Astrocyte (in vitro differentiated cells and primary cell): Measurements from ENCODE around the gene ARHGAP26. TPM values are rescaled to one million over a fixed set of nuclear protein-coding genes. Genes with fewer than 3 reads are reported as not detected.

ENCODE experiments used
- DNase-seq: peaks from one replicate; pipeline ENCODE4 v3.0.0-alpha.2; 2010; ENCODE audit warnings: low read depth
- FAIRE-seq: peaks from 2 replicates; lab custom pipeline; 2011; peaks lifted over from hg19 to GRCh38; lab: Jason Lieb, UNC
- H2AFZ ChIP-seq: 2 replicates; pipeline ENCODE4 v1.6.0; 2012; ENCODE audit warnings: low read depth, low read length, inconsistent platforms
- H3K27ac ChIP-seq: 2 replicates; pipeline ENCODE4 v1.5.1; 2011; ENCODE audit warnings: low read depth, low read length, inconsistent platforms
- H3K27me3 ChIP-seq: 2 replicates; pipeline ENCODE4 v1.6.0; 2011; ENCODE audit warnings: low read length, inconsistent platforms; ENCODE audit not compliant: insufficient read depth
- H3K36me3 ChIP-seq: 2 replicates; pipeline ENCODE4 v1.5.1; 2011; ENCODE audit warnings: low read length, inconsistent platforms; ENCODE audit not compliant: insufficient read depth
- H3K4me1 ChIP-seq: 2 replicates; pipeline ENCODE4 v1.5.1; 2011; ENCODE audit warnings: low read length, inconsistent platforms; ENCODE audit not compliant: insufficient read depth
- H3K4me2 ChIP-seq: 2 replicates; pipeline ENCODE4 v1.6.0; 2012; ENCODE audit warnings: low read length, inconsistent platforms
- H3K4me3 ChIP-seq: 2 replicates; pipeline ENCODE4 v1.5.1; 2011; ENCODE audit warnings: low read depth, mild to moderate bottlenecking, low read length, inconsistent platforms; ENCODE audit not compliant: insufficient read depth
- H3K79me2 ChIP-seq: 2 replicates; pipeline ENCODE4 v1.6.0; 2012; ENCODE audit warnings: mild to moderate bottlenecking, low read length, inconsistent platforms; ENCODE audit not compliant: insufficient read depth
- H3K9ac ChIP-seq: 2 replicates; pipeline ENCODE4 v1.6.0; 2012; ENCODE audit warnings: mild to moderate bottlenecking, low read length, inconsistent platforms
- H3K9me3 ChIP-seq: 2 replicates; pipeline ENCODE4 v1.5.1; 2012; ENCODE audit warnings: low read depth, mild to moderate bottlenecking, low read length, inconsistent platforms; ENCODE audit not compliant: insufficient read depth
- H4K20me1 ChIP-seq: 2 replicates; pipeline ENCODE4 v1.6.0; 2012; ENCODE audit warnings: low read length, inconsistent platforms; ENCODE audit not compliant: insufficient read depth
- H3K27ac Mint-ChIP-seq: one replicate; pipeline ENCODE4 v1.8.0; 2021; ENCODE audit warnings: mild to moderate bottlenecking, mixed read lengths; ENCODE audit not compliant: unreplicated experiment
- H3K27me3 Mint-ChIP-seq: one replicate; pipeline ENCODE4 v1.8.0; 2021; ENCODE audit warnings: low read depth, mixed read lengths; ENCODE audit not compliant: unreplicated experiment
- H3K36me3 Mint-ChIP-seq: one replicate; pipeline ENCODE4 v1.8.0; 2021; ENCODE audit warnings: low read depth, mixed read lengths; ENCODE audit not compliant: unreplicated experiment
- H3K4me1 Mint-ChIP-seq: one replicate; pipeline ENCODE4 v1.8.0; 2021; ENCODE audit warnings: low read depth, mixed read lengths; ENCODE audit not compliant: unreplicated experiment
- H3K4me3 Mint-ChIP-seq: one replicate; pipeline ENCODE4 v1.8.0; 2021; ENCODE audit warnings: mild to moderate bottlenecking, moderate library complexity, mixed read lengths; ENCODE audit not compliant: unreplicated experiment
- H3K9me3 Mint-ChIP-seq: one replicate; pipeline ENCODE4 v1.8.0; 2021; ENCODE audit warnings: mild to moderate bottlenecking, mixed read lengths; ENCODE audit not compliant: unreplicated experiment
- EZH2 ChIP-seq: IDR thresholded peaks from 2 replicates; pipeline ENCODE4 v1.6.1; 2012; ENCODE audit warnings: mild to moderate bottlenecking, low read length, inconsistent platforms; ENCODE audit not compliant: insufficient read depth
- total RNA-seq: library from RNA; stranded (reverse); gene quantifications from 2 replicates; pipeline ENCODE4 v1.2.1, GENCODE V29; 2021
- TF ChIP-seq, protein P1 (sequence below): IDR thresholded peaks from 2 replicates; pipeline ENCODE4 v1.5.1; 2011; ENCODE audit warnings: low read depth, mild to moderate bottlenecking, inconsistent platforms, low read length, moderate library complexity; ENCODE audit not compliant: insufficient read depth

Gene ARHGAP26
- total RNA-seq, 1 donor from 2014 or later = 5.6 TPM

GRCh38 chr5:143172739-143173138 lies 402.6 kb downstream of the ARHGAP26 start:
- TF ChIP-seq EZH2 = no peak
- Mint-ChIP-seq H3K27me3 (no peaks in the 10 kb centered on the region), H3K36me3 (no peaks in the 10 kb centered on the region), H3K4me3 (no peak overlapping the region), H3K27ac (no peak overlapping the region), H3K4me1 (peaks cover 15% of the 10 kb centered on the region), H3K9me3 (no peaks in the 10 kb centered on the region)
- Histone ChIP-seq H3K79me2 (no peaks in the 10 kb centered on the region), H3K4me2 (no peak overlapping the region), H4K20me1 (no peaks in the 10 kb centered on the region), H3K27me3 (no peaks in the 10 kb centered on the region), H3K27ac (no peak overlapping the region), H3K9me3 (no peaks in the 10 kb centered on the region), H3K9ac (no peak overlapping the region), H2AFZ (no peak overlapping the region), H3K36me3 (no peaks in the 10 kb centered on the region), H3K4me3 (no peak overlapping the region), H3K4me1 (peaks cover 17% of the 10 kb centered on the region)
- DNase-seq (no peak), FAIRE-seq (no peak)

GRCh38 chr5:143173139-143173889 lies 403.1 kb downstream of the ARHGAP26 start:
- FAIRE-seq (no peak), DNase-seq (no peak)
- Histone ChIP-seq H2AFZ (no peak overlapping the region), H3K27me3 (no peaks in the 10 kb centered on the region), H3K9ac (no peak overlapping the region), H3K27ac (no peak overlapping the region), H3K4me3 (no peak overlapping the region), H3K36me3 (no peaks in the 10 kb centered on the region), H3K9me3 (no peaks in the 10 kb centered on the region), H3K4me2 (no peak overlapping the region), H3K4me1 (peaks cover 18% of the 10 kb centered on the region), H3K79me2 (no peaks in the 10 kb centered on the region), H4K20me1 (no peaks in the 10 kb centered on the region)
- Mint-ChIP-seq H3K4me3 (peak overlapping the region; percentile 20), H3K36me3 (no peaks in the 10 kb centered on the region), H3K4me1 (peaks cover 15% of the 10 kb centered on the region), H3K27me3 (no peaks in the 10 kb centered on the region), H3K27ac (no peak overlapping the region), H3K9me3 (no peaks in the 10 kb centered on the region)
- TF ChIP-seq EZH2 = no peak
- TF ChIP-seq, protein P1, sequence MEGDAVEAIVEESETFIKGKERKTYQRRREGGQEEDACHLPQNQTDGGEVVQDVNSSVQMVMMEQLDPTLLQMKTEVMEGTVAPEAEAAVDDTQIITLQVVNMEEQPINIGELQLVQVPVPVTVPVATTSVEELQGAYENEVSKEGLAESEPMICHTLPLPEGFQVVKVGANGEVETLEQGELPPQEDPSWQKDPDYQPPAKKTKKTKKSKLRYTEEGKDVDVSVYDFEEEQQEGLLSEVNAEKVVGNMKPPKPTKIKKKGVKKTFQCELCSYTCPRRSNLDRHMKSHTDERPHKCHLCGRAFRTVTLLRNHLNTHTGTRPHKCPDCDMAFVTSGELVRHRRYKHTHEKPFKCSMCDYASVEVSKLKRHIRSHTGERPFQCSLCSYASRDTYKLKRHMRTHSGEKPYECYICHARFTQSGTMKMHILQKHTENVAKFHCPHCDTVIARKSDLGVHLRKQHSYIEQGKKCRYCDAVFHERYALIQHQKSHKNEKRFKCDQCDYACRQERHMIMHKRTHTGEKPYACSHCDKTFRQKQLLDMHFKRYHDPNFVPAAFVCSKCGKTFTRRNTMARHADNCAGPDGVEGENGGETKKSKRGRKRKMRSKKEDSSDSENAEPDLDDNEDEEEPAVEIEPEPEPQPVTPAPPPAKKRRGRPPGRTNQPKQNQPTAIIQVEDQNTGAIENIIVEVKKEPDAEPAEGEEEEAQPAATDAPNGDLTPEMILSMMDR = no peak

DNA sequence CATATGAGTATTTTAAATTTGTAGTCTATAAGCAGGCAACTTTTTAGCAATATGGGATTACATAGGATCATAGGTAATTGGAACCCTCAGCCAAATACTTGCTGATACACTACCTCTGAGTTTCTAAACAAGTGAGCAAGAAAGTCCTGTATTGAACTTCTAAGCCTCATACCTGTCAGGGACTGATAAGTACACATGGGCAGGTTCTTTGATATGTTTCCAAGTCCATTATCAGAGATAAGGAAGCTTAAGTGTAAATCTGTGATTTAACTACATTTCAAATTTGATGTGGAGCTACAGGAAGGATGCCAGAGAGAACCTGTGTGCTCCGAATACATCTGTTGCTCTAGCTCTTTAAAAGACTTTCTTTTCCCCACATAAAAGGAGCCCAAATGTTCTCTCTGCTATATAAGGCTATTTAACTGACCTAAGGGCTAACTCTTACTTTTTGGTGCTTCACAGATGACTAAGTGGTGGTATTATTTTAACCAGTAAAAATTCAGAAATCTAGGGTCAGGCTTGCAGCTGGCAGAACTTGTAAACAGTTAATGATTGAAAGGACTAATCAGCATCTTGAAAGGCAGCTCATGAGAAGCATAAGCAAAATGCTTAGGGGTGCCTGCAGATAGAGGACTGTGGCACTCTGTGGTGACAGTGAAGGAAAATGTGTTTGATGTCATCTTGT lies 404.7 kb downstream of the ARHGAP26 start:
- Histone ChIP-seq H3K27ac (peak overlapping the region; percentile 22), H3K36me3 (no peaks in the 10 kb centered on the region), H3K9ac (peak overlapping the region; percentile 11), H3K79me2 (no peaks in the 10 kb centered on the region), H3K4me2 (no peak overlapping the region), H2AFZ (no peak overlapping the region), H4K20me1 (no peaks in the 10 kb centered on the region), H3K4me1 (peaks cover 18% of the 10 kb centered on the region), H3K4me3 (no peak overlapping the region), H3K9me3 (no peaks in the 10 kb centered on the region), H3K27me3 (no peaks in the 10 kb centered on the region)
- FAIRE-seq (no peak), DNase-seq (peak; percentile 47)
- no peak overlapping the region for H3K4me3 Mint-ChIP-seq
- TF ChIP-seq EZH2 = no peak
- TF ChIP-seq, protein P1 = no peak
- H3K4me1 Mint-ChIP-seq = peaks cover 15% of the 10 kb centered on the region
- H3K27ac Mint-ChIP-seq = no peak overlapping the region
- H3K27me3 Mint-ChIP-seq = no peaks in the 10 kb centered on the region
- no peaks in the 10 kb centered on the region for H3K9me3 Mint-ChIP-seq
- H3K36me3 Mint-ChIP-seq = no peaks in the 10 kb centered on the region
